PC-9 (cell line): ENCODE data around the gene BHLHA9. TPM values are rescaled to one million over a fixed set of nuclear protein-coding genes. Genes with fewer than 3 reads are reported as not detected.

Experiments
- BruUV-seq: library from RNA; stranded (reverse); fragments of 400-500 nt; replicated peaks from 2 replicates; lab custom pipeline; 2021; lab: Mats Ljungman, UMichigan
- CTCF ChIA-PET: fragments of 300-600 bp; sonication (Branson Sonifier 250); formaldehyde crosslinking; loops from one replicate; lab custom pipeline; 2022; ENCODE audit warnings: antibody characterized with exemption; lab: Charles Lee
- POLR2A ChIA-PET: fragments of 300-600 bp; sonication (Branson Sonifier 250); formaldehyde crosslinking; loops from one replicate; lab custom pipeline; 2022; ENCODE audit warnings: antibody characterized with exemption; ENCODE audit not compliant: unreplicated experiment; lab: Charles Lee
- DNase-seq, 2 experiments: peaks; one replicate each; pipeline versions ENCODE4 v3.0.0 to v3.0.0-alpha.2; 2015 to 2022; ENCODE audit warnings: mixed read lengths in 1 of 2
- H2AFZ ChIP-seq: fragments of 200-600 bp; sonication (generic); 2 replicates; pipeline ENCODE4 v1.8.1; 2017; ENCODE audit warnings: antibody characterized with exemption
- H3F3A ChIP-seq: fragments of 200-600 bp; sonication (generic); 2 replicates; pipeline ENCODE4 v1.8.1; 2017; ENCODE audit warnings: antibody characterized with exemption, mild to moderate bottlenecking, low read depth; ENCODE audit not compliant: insufficient read depth
- H3K27ac ChIP-seq: fragments of 200-600 bp; sonication (generic); 2 replicates; pipeline ENCODE4 v1.6.1; 2016; ENCODE audit warnings: mixed run types
- H3K27me3 ChIP-seq: fragments of 200-600 bp; sonication (generic); 2 replicates; pipeline ENCODE4 v1.6.1; 2016; ENCODE audit warnings: low read depth, mixed run types; ENCODE audit not compliant: insufficient read depth
- H3K36me3 ChIP-seq: fragments of 200-600 bp; sonication (generic); 2 replicates; pipeline ENCODE4 v1.6.1; 2016; ENCODE audit warnings: low read depth, mixed run types
- H3K4me1 ChIP-seq: fragments of 200-600 bp; sonication (generic); replicated peaks from 2 replicates; pipeline ENCODE4 v1.6.1; 2016; ENCODE audit warnings: mixed run types; ENCODE audit not compliant: insufficient read depth
- H3K4me2 ChIP-seq: fragments of 200-600 bp; sonication (generic); 2 replicates; pipeline ENCODE4 v1.6.1; 2017; ENCODE audit warnings: mixed run types
- H3K4me3 ChIP-seq: fragments of 200-600 bp; sonication (generic); 2 replicates; pipeline ENCODE4 v1.6.1; 2016; ENCODE audit warnings: mixed run types
- H3K79me2 ChIP-seq: fragments of 200-600 bp; sonication (generic); 2 replicates; pipeline ENCODE4 v1.6.1; 2017; ENCODE audit warnings: low read depth, mixed run types
- H3K9me2 ChIP-seq: fragments of 200-600 bp; sonication (generic); 2 replicates; pipeline ENCODE4 v1.8.1; 2017; ENCODE audit warnings: mild to moderate bottlenecking; ENCODE audit not compliant: insufficient read depth
- H3K9me3 ChIP-seq: fragments of 200-600 bp; sonication (generic); 2 replicates; pipeline ENCODE4 v1.8.1; 2016; ENCODE audit warnings: low read depth; ENCODE audit not compliant: insufficient read depth
- H4K20me1 ChIP-seq: fragments of 200-600 bp; sonication (generic); 2 replicates; pipeline ENCODE4 v1.8.1; 2017; ENCODE audit not compliant: insufficient read depth
- CTCF ChIP-seq: fragments of 200-600 bp; sonication (generic); conservative IDR thresholded peaks from 2 replicates; pipeline ENCODE4 v1.6.1; 2017; ENCODE audit warnings: mixed run types, antibody characterized with exemption, mild to moderate bottlenecking, moderate library complexity
- EZH2 ChIP-seq: fragments of 200-600 bp; sonication (generic); IDR thresholded peaks from 2 replicates; pipeline ENCODE4 v1.8.0; 2017; ENCODE audit warnings: antibody characterized with exemption, low read depth
- intact Hi-C: fragments of 100-400 bp; cut with micrococcal nuclease; formaldehyde crosslinking; loops from one replicate; pipeline ENCODE4 v1.10.0; 2022; ENCODE audit not compliant: unreplicated experiment
- total RNA-seq: library from RNA; stranded (reverse); gene quantifications from 2 replicates; pipeline ENCODE4 v1.2.3, GENCODE V29; 2021

The BHLHA9 gene
- total RNA-seq, 1 experiment from 2014 or later = not detected

GRCh38 chr17:1223662-1224061 is 46.6 kb upstream of the BHLHA9 start:
- H3K9me3 ChIP-seq = no peaks in the 10 kb centered on the region
- no peak overlapping the region for H3K27ac ChIP-seq
- no peaks in the 10 kb centered on the region for H3K36me3 ChIP-seq
- intact Hi-C loops = no loop called here
- TF ChIP-seq CTCF (no peak), EZH2 (no peak)
- no peaks in the 10 kb centered on the region for H3K9me2 ChIP-seq
- ChIA-PET POLR2A (no interaction called here), CTCF (no interaction called here)
- H3K4me2 ChIP-seq = no peak overlapping the region
- H3K4me1 ChIP-seq = peaks cover 5% of the 10 kb centered on the region; the same call in 1 of the 2 replicates
- no peaks in the 10 kb centered on the region for H4K20me1 ChIP-seq
- H3F3A ChIP-seq = peaks cover 26% of the 10 kb centered on the region; the same call in 1 of the 2 replicates
- DNase-seq = no peak
- no peak overlapping the region for H3K4me3 ChIP-seq
- H3K27me3 ChIP-seq = peaks cover 6% of the 10 kb centered on the region; the same call in 1 of the 2 replicates
- no peak overlapping the region for H2AFZ ChIP-seq
- H3K79me2 ChIP-seq = no peaks in the 10 kb centered on the region
- no TSS peak for BruUV-seq

- Histone ChIP-seq H3F3A (peaks cover 26% of the 10 kb centered on the region; the same call in 1 of the 2 replicates), H3K9me2 (no peaks in the 10 kb centered on the region), H3K36me3 (no peaks in the 10 kb centered on the region), H3K27me3 (peaks cover 11% of the 10 kb centered on the region; the same call in 1 of the 2 replicates), H2AFZ (no peak overlapping the region), H3K4me3 (no peak overlapping the region), H3K27ac (no peak overlapping the region), H4K20me1 (no peaks in the 10 kb centered on the region), H3K9me3 (no peaks in the 10 kb centered on the region), H3K4me2 (no peak overlapping the region), H3K4me1 (peaks cover 5% of the 10 kb centered on the region; the same call in 1 of the 2 replicates), H3K79me2 (no peaks in the 10 kb centered on the region)
- no peak for DNase-seq
- ChIA-PET CTCF (no interaction called here), POLR2A (interaction anchor here (0.6 kb wide), 1 partner anchor 164 kb away, joined by 4 read pairs; no protein-coding TSS in a partner anchor)
- no TSS peak for BruUV-seq
- intact Hi-C loops = no loop called here
- TF ChIP-seq EZH2 (no peak), CTCF (no peak)
These were observed 45.9 kb upstream of the BHLHA9 start for GRCh38 chr17:1224330-1224729.

- Histone ChIP-seq H3K9me3 (no peaks in the 10 kb centered on the region), H3K27ac (no peak overlapping the region), H4K20me1 (no peaks in the 10 kb centered on the region), H3K79me2 (no peaks in the 10 kb centered on the region), H3K4me1 (peaks cover 5% of the 10 kb centered on the region; the same call in 1 of the 2 replicates), H3K4me2 (no peak overlapping the region), H3K4me3 (no peak overlapping the region), H3K36me3 (no peaks in the 10 kb centered on the region), H3K9me2 (no peaks in the 10 kb centered on the region), H3K27me3 (peaks cover 28% of the 10 kb centered on the region), H3F3A (peaks cover 26% of the 10 kb centered on the region; the same call in 1 of the 2 replicates), H2AFZ (no peak overlapping the region)
- ChIA-PET POLR2A (no interaction called here), CTCF (interaction anchor here (0.6 kb wide), 1 partner anchor 25 kb away, joined by 4 read pairs; no protein-coding TSS in a partner anchor)
- intact Hi-C loops = no loop called here
- BruUV-seq = no TSS peak
- no peak for DNase-seq
- TF ChIP-seq EZH2 (no peak), CTCF (no peak)
These were observed 43.9 kb upstream of the BHLHA9 start for GRCh38 chr17:1226308-1226707.
